K562 (cell line): ENCODE data around the gene YTHDC1. TPM values are rescaled to one million over a fixed set of nuclear protein-coding genes. Genes with fewer than 3 reads are reported as not detected.
A peak's percentile ranks its signal among the peaks of the same experiment; 100 is the strongest.

Experiments
- ATF1 ChIP-seq, 2 experiments: fragments of 450-650 bp in 1 of 2; IDR thresholded peaks; 2 replicates each; pipeline ENCODE4 v1.6.1; 2016; ENCODE audit warnings: missing compliant biosample characterization in 1 of 2, missing genetic modification characterization in 1 of 2
- BRD4 ChIP-seq: fragments of 200-600 bp; sonication (generic); IDR thresholded peaks from 2 replicates; pipeline ENCODE4 v1.6.1; 2017; ENCODE audit warnings: inconsistent platforms
- CBX8 ChIP-seq: fragments of 200-600 bp; sonication (generic); IDR thresholded peaks from 2 replicates; pipeline ENCODE4 v1.6.1; 2012; ENCODE audit warnings: borderline replicate concordance, mixed run types, low read depth, mild to moderate bottlenecking, moderate library complexity, mixed read lengths, low read length, control low read depth, inconsistent platforms; ENCODE audit not compliant: poor library complexity, severe bottlenecking; ENCODE audit errors: extremely low read depth
- FOXA1 ChIP-seq: fragments of 450-650 bp; IDR thresholded peaks from 2 replicates; pipeline ENCODE4 v1.6.1; 2016; ENCODE audit warnings: mild to moderate bottlenecking, borderline replicate concordance
- GTF2E2 ChIP-seq: fragments of 200-800 bp; sonication (Bioruptor generic); IDR thresholded peaks from 2 replicates; pipeline ENCODE4 v1.6.1; 2016; ENCODE audit warnings: missing genetic modification characterization, missing compliant biosample characterization
- HIVEP1 ChIP-seq: fragments of 250-450 bp; sonication (Bioruptor Pico); IDR thresholded peaks from 2 replicates; pipeline ENCODE4 v1.4.0; 2020; ENCODE audit warnings: mild to moderate bottlenecking
- JUNB ChIP-seq: fragments of 450-650 bp; formaldehyde crosslinking; conservative IDR thresholded peaks from 2 replicates; pipeline ENCODE4 v1.4.0; 2020; ENCODE audit warnings: mild to moderate bottlenecking
- KAT2B ChIP-seq: IDR thresholded peaks from one replicate; pipeline ENCODE4 v1.6.1; 2012; ENCODE audit warnings: low read depth, mild to moderate bottlenecking, control low read depth, inconsistent platforms, low read length, moderate library complexity
- PKNOX1 ChIP-seq: fragments of 450-650 bp; IDR thresholded peaks from 2 replicates; pipeline ENCODE4 v1.6.1; 2016
- POLR3A ChIP-seq: IDR thresholded peaks from 2 replicates; pipeline ENCODE4 v1.6.1; 2011; ENCODE audit warnings: borderline replicate concordance, mild to moderate bottlenecking, moderate library complexity; ENCODE audit not compliant: insufficient read length, insufficient read depth; ENCODE audit errors: extremely low read depth
- RAD51 ChIP-seq: fragments of 450-650 bp; IDR thresholded peaks from 2 replicates; pipeline ENCODE4 v1.7.1; 2016; ENCODE audit warnings: low read depth, mild to moderate bottlenecking, borderline replicate concordance
- TAL1 ChIP-seq: fragments of 450-650 bp; IDR thresholded peaks from 2 replicates; pipeline ENCODE4 v1.6.1; 2016; ENCODE audit warnings: mild to moderate bottlenecking
- TCF7 ChIP-seq: sonication (generic); IDR thresholded peaks from 2 replicates; pipeline ENCODE4 v1.6.1; 2016; ENCODE audit warnings: antibody characterized with exemption, borderline replicate concordance
- ZNF12 ChIP-seq: sonication (generic); formaldehyde crosslinking; IDR thresholded peaks from 2 replicates; pipeline ENCODE4 v1.4.0; 2020; ENCODE audit warnings: mild to moderate bottlenecking, missing genetic modification reagents
- ZNF124 ChIP-seq: sonication (generic); formaldehyde crosslinking; IDR thresholded peaks from 2 replicates; pipeline ENCODE4 v1.8.1; 2022; ENCODE audit warnings: missing genetic modification reagents
- ZNF316 ChIP-seq: fragments of 450-650 bp; IDR thresholded peaks from 2 replicates; pipeline ENCODE4 v1.6.1; 2016
- ZNF668 ChIP-seq: fragments of 250-450 bp; sonication (Bioruptor Pico); IDR thresholded peaks from 2 replicates; pipeline ENCODE4 v1.8.0; 2022; ENCODE audit warnings: mild to moderate bottlenecking, inconsistent platforms
- polyA plus RNA-seq, 8 experiments: library from polyadenylated mRNA; depleted of rRNA in 4 of 8; stranded (reverse) in 5 of 8; unstranded in 3 of 8; fragments of >200 nt; fragmentation: Nextera tagmentation in 2 of 8; fragmentation: Illumina TruSeq in 1 of 8; extraction: Ambion mirVana in 2 of 8; extraction: Trizol in 1 of 8; gene quantifications; 2 replicates each; pipeline versions ENCODE4 v1.2.1 to v1.2.3, GENCODE V29; 2011 to 2014; ENCODE audit warnings: inconsistent platforms in 1 of 8, missing spikeins in 1 of 8
- total RNA-seq, 7 experiments: library from RNA; depleted of rRNA in 6 of 7; stranded (reverse); fragments of >200 nt in 6 of 7; fragmentation: Illumina TruSeq in 2 of 7; extraction: Trizol in 2 of 7; gene quantifications; 2 replicates each; pipeline versions ENCODE4 v1.2.1 to v1.2.3, GENCODE V29; 2011 to 2021; ENCODE audit warnings: low replicate concordance in 1 of 7
- TF ChIP-seq, protein P1 (sequence below): fragments of 250-450 bp; sonication (Bioruptor Pico); IDR thresholded peaks from 2 replicates; pipeline ENCODE4 v1.5.0; 2021
- TF ChIP-seq, protein P2 (sequence below): fragments of 450-650 bp; IDR thresholded peaks from 2 replicates; pipeline ENCODE4 v1.6.1; 2017; ENCODE audit warnings: antibody characterized with exemption
- TF ChIP-seq, protein P3 (sequence below), 2 experiments: fragments of 450-650 bp in 1 of 2; sonication (generic) in 1 of 2; formaldehyde crosslinking in 1 of 2; IDR thresholded peaks in 1 of 2; conservative IDR thresholded peaks in 1 of 2; 2 replicates each; pipeline versions ENCODE4 v1.6.1 to v1.8.1; 2016 to 2023; ENCODE audit warnings: mild to moderate bottlenecking in 2 of 2, moderate library complexity in 2 of 2, inconsistent platforms in 1 of 2, missing genetic modification reagents in 1 of 2

Gene YTHDC1
- total and polyA plus RNA-seq, 9 of the 15 experiments (the other 6 are each of a cell fraction or from before 2014, with no cell fraction given) = 9.8 to 65.4 (median 51.7) TPM

DNA sequence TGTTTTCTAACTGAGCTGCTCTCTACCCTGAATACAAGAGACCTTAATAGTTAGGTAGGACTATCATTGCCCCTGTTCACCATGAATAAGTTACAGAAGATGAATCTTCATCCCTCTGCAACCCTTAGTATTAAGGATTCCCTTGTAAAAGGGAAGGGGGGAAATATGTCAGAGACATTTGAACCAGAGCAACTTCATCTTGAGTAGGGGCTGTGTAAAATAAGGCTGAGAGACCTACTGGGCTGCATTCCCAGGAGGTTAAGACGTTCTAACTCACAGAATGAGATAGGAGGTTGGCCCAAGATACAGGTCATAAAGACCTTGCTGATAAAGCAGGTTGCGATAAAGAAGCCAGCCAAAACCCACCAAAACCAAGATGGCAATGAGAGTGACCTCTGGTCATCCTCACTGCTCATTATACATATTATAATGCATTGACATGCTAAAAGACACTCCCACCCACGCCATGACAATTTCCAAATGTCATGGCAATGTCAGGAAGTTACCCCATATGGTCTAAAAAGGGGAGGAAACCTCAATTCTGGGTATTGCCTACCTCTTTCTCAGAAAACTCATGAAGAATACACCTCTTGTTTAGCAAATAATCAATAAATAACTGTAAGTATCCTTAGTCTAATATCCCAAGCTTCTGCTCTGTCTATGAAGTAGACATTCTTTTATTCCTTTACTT lies 84.9 kb downstream of the YTHDC1 start (continued):
- TF ChIP-seq ZNF124 (no peak), FOXA1 (no peak), JUNB (no peak), ATF1 (CRISPR knock-in tag; IDR thresholded peaks at IDR 0.05) (no peak), ATF1 (tag; IDR thresholded peaks at IDR 0.05) (0 out of 2 replicates have a peak, but pooled peaks have one; percentile 5), TAL1 (no peak), TCF7 (no peak), ZNF316 (no peak), POLR3A (no peak), ZNF12 (no peak), PKNOX1 (0 out of 2 replicates have a peak, but pooled peaks have one; percentile 26), BRD4 (no peak), HIVEP1 (CRISPR knock-in tag) (peak; percentile 33; the same call in 1 of the 2 replicates), RAD51 (no peak), CBX8 (no peak), ZNF668 (CRISPR knock-in tag) (no peak), GTF2E2 (tag) (no peak), KAT2B (no peak)
- TF ChIP-seq, protein P1, sequence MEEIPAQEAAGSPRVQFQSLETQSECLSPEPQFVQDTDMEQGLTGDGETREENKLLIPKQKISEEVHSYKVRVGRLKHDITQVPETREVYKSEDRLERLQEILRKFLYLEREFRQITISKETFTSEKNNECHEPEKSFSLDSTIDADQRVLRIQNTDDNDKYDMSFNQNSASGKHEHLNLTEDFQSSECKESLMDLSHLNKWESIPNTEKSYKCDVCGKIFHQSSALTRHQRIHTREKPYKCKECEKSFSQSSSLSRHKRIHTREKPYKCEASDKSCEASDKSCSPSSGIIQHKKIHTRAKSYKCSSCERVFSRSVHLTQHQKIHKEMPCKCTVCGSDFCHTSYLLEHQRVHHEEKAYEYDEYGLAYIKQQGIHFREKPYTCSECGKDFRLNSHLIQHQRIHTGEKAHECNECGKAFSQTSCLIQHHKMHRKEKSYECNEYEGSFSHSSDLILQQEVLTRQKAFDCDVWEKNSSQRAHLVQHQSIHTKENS (CRISPR knock-in tag) = no peak
- TF ChIP-seq, protein P2, sequence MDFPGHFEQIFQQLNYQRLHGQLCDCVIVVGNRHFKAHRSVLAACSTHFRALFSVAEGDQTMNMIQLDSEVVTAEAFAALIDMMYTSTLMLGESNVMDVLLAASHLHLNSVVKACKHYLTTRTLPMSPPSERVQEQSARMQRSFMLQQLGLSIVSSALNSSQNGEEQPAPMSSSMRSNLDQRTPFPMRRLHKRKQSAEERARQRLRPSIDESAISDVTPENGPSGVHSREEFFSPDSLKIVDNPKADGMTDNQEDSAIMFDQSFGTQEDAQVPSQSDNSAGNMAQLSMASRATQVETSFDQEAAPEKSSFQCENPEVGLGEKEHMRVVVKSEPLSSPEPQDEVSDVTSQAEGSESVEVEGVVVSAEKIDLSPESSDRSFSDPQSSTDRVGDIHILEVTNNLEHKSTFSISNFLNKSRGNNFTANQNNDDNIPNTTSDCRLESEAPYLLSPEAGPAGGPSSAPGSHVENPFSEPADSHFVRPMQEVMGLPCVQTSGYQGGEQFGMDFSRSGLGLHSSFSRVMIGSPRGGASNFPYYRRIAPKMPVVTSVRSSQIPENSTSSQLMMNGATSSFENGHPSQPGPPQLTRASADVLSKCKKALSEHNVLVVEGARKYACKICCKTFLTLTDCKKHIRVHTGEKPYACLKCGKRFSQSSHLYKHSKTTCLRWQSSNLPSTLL = no peak
- TF ChIP-seq, protein P3, sequence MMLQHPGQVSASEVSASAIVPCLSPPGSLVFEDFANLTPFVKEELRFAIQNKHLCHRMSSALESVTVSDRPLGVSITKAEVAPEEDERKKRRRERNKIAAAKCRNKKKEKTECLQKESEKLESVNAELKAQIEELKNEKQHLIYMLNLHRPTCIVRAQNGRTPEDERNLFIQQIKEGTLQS (IDR thresholded peaks at IDR 0.05) = no peak
- TF ChIP-seq, protein P3 (CRISPR knock-in tag; conservative IDR thresholded peaks at IDR 0.05) = no peak
